ENCODE measurements around the gene FBXO21.

Gene FBXO21

DNA sequence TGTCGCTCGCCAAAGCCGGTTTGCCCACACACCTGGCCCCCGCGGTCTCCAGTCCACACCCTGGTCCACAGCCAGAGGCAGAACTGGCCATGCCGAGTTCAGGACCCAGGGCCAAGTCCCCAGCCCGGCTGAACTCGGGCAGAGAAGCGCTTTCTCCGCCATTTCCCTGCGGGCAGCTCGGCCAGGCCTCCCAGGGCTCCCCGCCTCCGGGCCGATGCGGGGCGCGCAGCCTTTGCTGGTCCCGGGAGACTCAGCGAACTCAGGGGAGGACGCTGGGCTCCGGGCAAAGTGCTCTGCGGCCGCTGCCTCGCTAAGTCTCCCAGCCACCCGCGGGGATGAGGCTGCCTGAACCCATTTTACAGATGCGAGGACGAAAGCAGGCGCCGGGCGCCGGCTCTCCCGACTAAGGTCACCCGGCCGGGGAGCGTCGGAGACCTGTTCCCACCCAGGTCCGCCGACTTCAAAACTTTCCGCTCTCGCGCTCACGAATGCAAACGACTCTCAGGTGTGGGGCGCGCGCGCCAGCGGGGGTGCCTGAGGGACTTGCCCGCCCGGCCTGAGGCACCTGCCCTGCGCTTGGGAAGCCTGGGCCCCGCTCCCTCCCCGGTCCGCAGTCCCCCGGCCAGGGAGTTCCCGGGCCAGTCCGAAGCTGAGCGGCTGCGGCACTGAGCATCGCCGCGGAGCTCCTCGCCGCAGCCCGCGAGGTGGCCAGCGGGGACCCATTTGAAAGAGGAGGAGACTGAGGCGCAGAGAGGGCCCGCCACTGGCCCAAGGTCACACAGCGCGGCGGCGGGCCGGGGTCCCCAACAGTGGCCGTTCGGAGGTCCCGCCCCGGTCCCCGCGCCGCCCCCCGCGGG lies 91.7 kb downstream of the FBXO21 start (continued):
- no peak for TF ChIP-seq ZNF8 (CRISPR knock-in tag; IDR thresholded peaks at IDR 0.05)
- TF ChIP-seq GLIS3 (CRISPR knock-in tag; IDR thresholded peaks at IDR 0.05) = no peak
- TF ChIP-seq, protein P1, sequence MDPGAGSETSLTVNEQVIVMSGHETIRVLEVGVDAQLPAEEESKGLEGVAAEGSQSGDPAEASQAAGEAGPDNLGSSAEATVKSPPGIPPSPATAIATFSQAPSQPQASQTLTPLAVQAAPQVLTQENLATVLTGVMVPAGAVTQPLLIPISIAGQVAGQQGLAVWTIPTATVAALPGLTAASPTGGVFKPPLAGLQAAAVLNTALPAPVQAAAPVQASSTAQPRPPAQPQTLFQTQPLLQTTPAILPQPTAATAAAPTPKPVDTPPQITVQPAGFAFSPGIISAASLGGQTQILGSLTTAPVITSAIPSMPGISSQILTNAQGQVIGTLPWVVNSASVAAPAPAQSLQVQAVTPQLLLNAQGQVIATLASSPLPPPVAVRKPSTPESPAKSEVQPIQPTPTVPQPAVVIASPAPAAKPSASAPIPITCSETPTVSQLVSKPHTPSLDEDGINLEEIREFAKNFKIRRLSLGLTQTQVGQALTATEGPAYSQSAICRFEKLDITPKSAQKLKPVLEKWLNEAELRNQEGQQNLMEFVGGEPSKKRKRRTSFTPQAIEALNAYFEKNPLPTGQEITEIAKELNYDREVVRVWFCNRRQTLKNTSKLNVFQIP (CRISPR knock-in tag; IDR thresholded peaks at IDR 0.05; ENCODE audit: borderline replicate concordance, low read depth) = no peak

DNA sequence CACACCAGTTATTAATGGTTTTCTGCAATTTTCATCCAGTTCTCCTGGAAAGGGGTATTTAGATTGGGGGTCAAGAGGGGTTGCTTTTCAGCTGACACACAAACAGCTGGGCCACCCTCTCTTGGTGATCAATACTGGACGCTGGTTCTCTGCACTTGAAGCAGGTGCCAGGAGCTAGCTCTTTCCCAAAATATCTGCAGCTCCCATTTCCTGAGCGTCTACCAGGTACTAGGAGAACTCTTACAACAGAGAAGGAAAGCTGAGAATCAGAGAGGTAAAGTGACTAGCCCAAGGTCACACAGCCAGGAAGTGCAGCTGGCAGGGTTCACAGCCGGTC lies 92.3 kb downstream of the FBXO21 start:
- TF ChIP-seq ZC3H10 (CRISPR knock-in tag; IDR thresholded peaks at IDR 0.05) (no peak), ARNTL (CRISPR knock-in tag; IDR thresholded peaks at IDR 0.05; ENCODE audit: borderline replicate concordance, low read depth) (no peak), TCF4 (CRISPR knock-in tag; IDR thresholded peaks at IDR 0.05; ENCODE audit: borderline replicate concordance) (no peak), ISL1 (CRISPR knock-in tag; IDR thresholded peaks at IDR 0.05) (no peak), ESRRG (CRISPR knock-in tag; IDR thresholded peaks at IDR 0.05) (no peak), ZNF70 (CRISPR knock-in tag; IDR thresholded peaks at IDR 0.05) (no peak), RARB (CRISPR knock-in tag; IDR thresholded peaks at IDR 0.05) (no peak), SNAI2 (CRISPR knock-in tag; IDR thresholded peaks at IDR 0.05) (no peak), ZFP30 (CRISPR knock-in tag; IDR thresholded peaks at IDR 0.05) (no peak), ZNF565 (CRISPR knock-in tag; conservative IDR thresholded peaks at IDR 0.05; ENCODE audit: low read depth) (no peak), OSR1 (CRISPR knock-in tag; IDR thresholded peaks at IDR 0.05) (no peak), GLIS3 (CRISPR knock-in tag; IDR thresholded peaks at IDR 0.05) (no peak)
- TF ChIP-seq, protein P1 (CRISPR knock-in tag; IDR thresholded peaks at IDR 0.05; ENCODE audit: borderline replicate concordance, low read depth) = no peak
- TF ChIP-seq, protein P2, sequence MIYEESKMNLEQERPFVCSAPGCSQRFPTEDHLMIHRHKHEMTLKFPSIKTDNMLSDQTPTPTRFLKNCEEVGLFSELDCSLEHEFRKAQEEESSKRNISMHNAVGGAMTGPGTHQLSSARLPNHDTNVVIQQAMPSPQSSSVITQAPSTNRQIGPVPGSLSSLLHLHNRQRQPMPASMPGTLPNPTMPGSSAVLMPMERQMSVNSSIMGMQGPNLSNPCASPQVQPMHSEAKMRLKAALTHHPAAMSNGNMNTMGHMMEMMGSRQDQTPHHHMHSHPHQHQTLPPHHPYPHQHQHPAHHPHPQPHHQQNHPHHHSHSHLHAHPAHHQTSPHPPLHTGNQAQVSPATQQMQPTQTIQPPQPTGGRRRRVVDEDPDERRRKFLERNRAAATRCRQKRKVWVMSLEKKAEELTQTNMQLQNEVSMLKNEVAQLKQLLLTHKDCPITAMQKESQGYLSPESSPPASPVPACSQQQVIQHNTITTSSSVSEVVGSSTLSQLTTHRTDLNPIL (CRISPR knock-in tag; IDR thresholded peaks at IDR 0.05; ENCODE audit: low read depth) = no peak
- TF ChIP-seq, protein P3, sequence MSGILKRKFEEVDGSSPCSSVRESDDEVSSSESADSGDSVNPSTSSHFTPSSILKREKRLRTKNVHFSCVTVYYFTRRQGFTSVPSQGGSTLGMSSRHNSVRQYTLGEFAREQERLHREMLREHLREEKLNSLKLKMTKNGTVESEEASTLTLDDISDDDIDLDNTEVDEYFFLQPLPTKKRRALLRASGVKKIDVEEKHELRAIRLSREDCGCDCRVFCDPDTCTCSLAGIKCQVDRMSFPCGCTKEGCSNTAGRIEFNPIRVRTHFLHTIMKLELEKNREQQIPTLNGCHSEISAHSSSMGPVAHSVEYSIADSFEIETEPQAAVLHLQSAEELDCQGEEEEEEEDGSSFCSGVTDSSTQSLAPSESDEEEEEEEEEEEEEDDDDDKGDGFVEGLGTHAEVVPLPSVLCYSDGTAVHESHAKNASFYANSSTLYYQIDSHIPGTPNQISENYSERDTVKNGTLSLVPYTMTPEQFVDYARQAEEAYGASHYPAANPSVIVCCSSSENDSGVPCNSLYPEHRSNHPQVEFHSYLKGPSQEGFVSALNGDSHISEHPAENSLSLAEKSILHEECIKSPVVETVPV (CRISPR knock-in tag; IDR thresholded peaks at IDR 0.05) = no peak
- ATAC-seq = no peak

DNA sequence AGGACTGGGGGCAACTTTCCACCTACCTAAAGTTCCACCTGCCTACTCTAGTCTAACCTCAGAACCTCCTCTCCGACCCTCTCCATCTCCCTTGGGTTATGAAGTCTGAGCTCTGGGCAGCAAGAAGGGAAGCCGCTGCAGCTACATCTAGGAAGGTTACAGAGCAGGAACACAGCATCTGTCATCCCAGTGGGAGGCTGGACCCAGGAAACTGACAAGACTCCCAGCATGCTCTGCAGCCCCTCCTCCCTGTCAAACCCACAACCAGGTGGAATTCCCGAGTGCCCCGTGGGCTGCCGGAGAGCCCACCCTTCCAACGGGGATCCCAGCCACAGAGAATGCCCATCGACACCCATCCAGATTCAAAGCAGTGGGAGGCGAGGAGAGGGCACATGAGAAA lies 93.1 kb downstream of the FBXO21 start:
- no peak for TF ChIP-seq ZNF565 (CRISPR knock-in tag; conservative IDR thresholded peaks at IDR 0.05; ENCODE audit: low read depth)
- TF ChIP-seq RARB (CRISPR knock-in tag; IDR thresholded peaks at IDR 0.05) = no peak
- no peak for TF ChIP-seq TOX (CRISPR knock-in tag; IDR thresholded peaks at IDR 0.05; ENCODE audit: borderline replicate concordance)
- TF ChIP-seq, protein P3 (CRISPR knock-in tag; IDR thresholded peaks at IDR 0.05) = no peak
- no peak for TF ChIP-seq CSDC2 (CRISPR knock-in tag; IDR thresholded peaks at IDR 0.05)
- TF ChIP-seq ISL1 (CRISPR knock-in tag; IDR thresholded peaks at IDR 0.05) = no peak
- TF ChIP-seq TCF4 (CRISPR knock-in tag; IDR thresholded peaks at IDR 0.05; ENCODE audit: borderline replicate concordance) = no peak
- TF ChIP-seq, protein P4, sequence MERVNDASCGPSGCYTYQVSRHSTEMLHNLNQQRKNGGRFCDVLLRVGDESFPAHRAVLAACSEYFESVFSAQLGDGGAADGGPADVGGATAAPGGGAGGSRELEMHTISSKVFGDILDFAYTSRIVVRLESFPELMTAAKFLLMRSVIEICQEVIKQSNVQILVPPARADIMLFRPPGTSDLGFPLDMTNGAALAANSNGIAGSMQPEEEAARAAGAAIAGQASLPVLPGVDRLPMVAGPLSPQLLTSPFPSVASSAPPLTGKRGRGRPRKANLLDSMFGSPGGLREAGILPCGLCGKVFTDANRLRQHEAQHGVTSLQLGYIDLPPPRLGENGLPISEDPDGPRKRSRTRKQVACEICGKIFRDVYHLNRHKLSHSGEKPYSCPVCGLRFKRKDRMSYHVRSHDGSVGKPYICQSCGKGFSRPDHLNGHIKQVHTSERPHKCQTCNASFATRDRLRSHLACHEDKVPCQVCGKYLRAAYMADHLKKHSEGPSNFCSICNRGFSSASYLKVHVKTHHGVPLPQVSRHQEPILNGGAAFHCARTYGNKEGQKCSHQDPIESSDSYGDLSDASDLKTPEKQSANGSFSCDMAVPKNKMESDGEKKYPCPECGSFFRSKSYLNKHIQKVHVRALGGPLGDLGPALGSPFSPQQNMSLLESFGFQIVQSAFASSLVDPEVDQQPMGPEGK (CRISPR knock-in tag; IDR thresholded peaks at IDR 0.05; ENCODE audit: borderline replicate concordance) = no peak

More for the DNA sequence above, 93.1 kb downstream of the FBXO21 start:
- ATAC-seq = no peak

Data from SK-N-SH treated with all-trans-retinoic acid at 6 μM for 48 hours (cell line).